Smooth muscle cell (in vitro differentiated cells): ENCODE results near the gene OCEL1. TPM values are rescaled to one million over a fixed set of nuclear protein-coding genes. Genes with fewer than 3 reads are reported as not detected.

Experiments used
- DNase-seq: peaks from one replicate; lab custom pipeline; 2025; ENCODE audit not compliant: unreplicated experiment; lab: John Stamatoyannopoulos, UW
- H2AFZ ChIP-seq: fragments of 200-600 bp; sonication (generic); 2 replicates; pipeline ENCODE4 v1.6.0; 2016; ENCODE audit warnings: antibody characterized with exemption, low read depth, mild to moderate bottlenecking
- H3F3A ChIP-seq: fragments of 200-600 bp; sonication (generic); 2 replicates; pipeline ENCODE4 v1.6.0; 2017; ENCODE audit warnings: antibody characterized with exemption, low read depth
- H3K27ac ChIP-seq: fragments of 200-600 bp; sonication (generic); 2 replicates; pipeline ENCODE4 v1.5.1; 2016; ENCODE audit warnings: low read depth, mild to moderate bottlenecking
- H3K27me3 ChIP-seq: fragments of 200-600 bp; sonication (generic); 2 replicates; pipeline ENCODE4 v1.6.1; 2016; ENCODE audit warnings: low read depth, mild to moderate bottlenecking
- H3K36me3 ChIP-seq: fragments of 200-600 bp; sonication (generic); 2 replicates; pipeline ENCODE4 v1.5.1; 2016; ENCODE audit warnings: low read depth
- H3K4me1 ChIP-seq: fragments of 200-600 bp; sonication (generic); 2 replicates; pipeline ENCODE4 v1.5.1; 2016; ENCODE audit warnings: low read depth
- H3K4me2 ChIP-seq: fragments of 200-600 bp; sonication (generic); 2 replicates; pipeline ENCODE4 v1.6.0; 2016; ENCODE audit warnings: mild to moderate bottlenecking
- H3K4me3 ChIP-seq: fragments of 200-600 bp; sonication (generic); 2 replicates; pipeline ENCODE4 v1.5.1; 2016; ENCODE audit warnings: mild to moderate bottlenecking
- H3K79me2 ChIP-seq: fragments of 200-600 bp; sonication (generic); 2 replicates; pipeline ENCODE4 v1.6.0; 2016; ENCODE audit warnings: low read depth, mild to moderate bottlenecking
- H3K9ac ChIP-seq: fragments of 200-600 bp; sonication (generic); 2 replicates; pipeline ENCODE4 v1.6.0; 2016; ENCODE audit warnings: low read depth
- H3K9me3 ChIP-seq: fragments of 200-600 bp; sonication (generic); replicated peaks from 2 replicates; pipeline ENCODE4 v1.5.1; 2016; ENCODE audit warnings: low read depth
- H4K20me1 ChIP-seq: fragments of 200-600 bp; sonication (generic); 2 replicates; pipeline ENCODE4 v1.6.0; 2016; ENCODE audit warnings: low read depth
- WGBS: methylation state at CpG from one replicate; pipeline ENCODE4 v1.1.7; 2016; ENCODE audit warnings: low lambda C conversion rate; 5-methylcytosine and 5-hydroxymethylcytosine counted together
- polyA plus RNA-seq: library from polyadenylated mRNA; unstranded; fragments of >200 nt; fragmentation: Nextera tagmentation; extraction: Ambion mirVana; gene quantifications from 2 replicates; pipeline ENCODE4 v1.2.1, GENCODE V29; 2016
- total RNA-seq: library from RNA; depleted of rRNA; stranded (reverse); fragments of >200 nt; gene quantifications from 2 replicates; pipeline ENCODE4 v1.2.3, GENCODE V29; 2014
- TF ChIP-seq, protein P1 (sequence below): fragments of 200-600 bp; sonication (generic); IDR thresholded peaks from 2 replicates; pipeline ENCODE4 v1.5.1; 2017; ENCODE audit warnings: borderline replicate concordance, mild to moderate bottlenecking, antibody characterized with exemption; ENCODE audit not compliant: insufficient read depth, poor library complexity, severe bottlenecking

OCEL1 gene
- total and polyA plus RNA-seq, 2 experiments from 2014 or later, result 2.9 to 34.9 TPM

- H3K27ac ChIP-seq, result peak overlapping the region; percentile 80
- H3F3A ChIP-seq, result no peaks in the 10 kb centered on the region
- H3K4me3 ChIP-seq, result no peak overlapping the region
- H3K79me2 ChIP-seq, result peaks cover 21% of the 10 kb centered on the region
- H3K9ac ChIP-seq, result no peak overlapping the region
- H3K4me1 ChIP-seq, result peaks cover 24% of the 10 kb centered on the region
- WGBS, result 55% methylated on average over 21 of the region's 21 CpGs
- TF ChIP-seq, protein P1, sequence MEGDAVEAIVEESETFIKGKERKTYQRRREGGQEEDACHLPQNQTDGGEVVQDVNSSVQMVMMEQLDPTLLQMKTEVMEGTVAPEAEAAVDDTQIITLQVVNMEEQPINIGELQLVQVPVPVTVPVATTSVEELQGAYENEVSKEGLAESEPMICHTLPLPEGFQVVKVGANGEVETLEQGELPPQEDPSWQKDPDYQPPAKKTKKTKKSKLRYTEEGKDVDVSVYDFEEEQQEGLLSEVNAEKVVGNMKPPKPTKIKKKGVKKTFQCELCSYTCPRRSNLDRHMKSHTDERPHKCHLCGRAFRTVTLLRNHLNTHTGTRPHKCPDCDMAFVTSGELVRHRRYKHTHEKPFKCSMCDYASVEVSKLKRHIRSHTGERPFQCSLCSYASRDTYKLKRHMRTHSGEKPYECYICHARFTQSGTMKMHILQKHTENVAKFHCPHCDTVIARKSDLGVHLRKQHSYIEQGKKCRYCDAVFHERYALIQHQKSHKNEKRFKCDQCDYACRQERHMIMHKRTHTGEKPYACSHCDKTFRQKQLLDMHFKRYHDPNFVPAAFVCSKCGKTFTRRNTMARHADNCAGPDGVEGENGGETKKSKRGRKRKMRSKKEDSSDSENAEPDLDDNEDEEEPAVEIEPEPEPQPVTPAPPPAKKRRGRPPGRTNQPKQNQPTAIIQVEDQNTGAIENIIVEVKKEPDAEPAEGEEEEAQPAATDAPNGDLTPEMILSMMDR, result no peak
- no peaks in the 10 kb centered on the region for H3K27me3 ChIP-seq
- peak overlapping the region; percentile 22 for H3K4me2 ChIP-seq
- H4K20me1 ChIP-seq, result peaks cover 10% of the 10 kb centered on the region
- H3K9me3 ChIP-seq, result no peaks in the 10 kb centered on the region
- H2AFZ ChIP-seq, result no peak overlapping the region
- no peaks in the 10 kb centered on the region for H3K36me3 ChIP-seq
- DNase-seq, result no peak
Measured at GRCh38 chr19:17248011-17248776, 22.2 kb downstream of the OCEL1 start.

- Histone ChIP-seq H3K9ac (no peak overlapping the region), H3K9me3 (no peaks in the 10 kb centered on the region), H3K4me1 (peaks cover 24% of the 10 kb centered on the region), H3K79me2 (peaks cover 2% of the 10 kb centered on the region), H3K27ac (peak overlapping the region; percentile 73), H4K20me1 (no peaks in the 10 kb centered on the region), H3K36me3 (no peaks in the 10 kb centered on the region), H3F3A (no peaks in the 10 kb centered on the region), H3K4me3 (no peak overlapping the region), H2AFZ (no peak overlapping the region), H3K27me3 (no peaks in the 10 kb centered on the region), H3K4me2 (no peak overlapping the region)
- TF ChIP-seq, protein P1, result no peak
- 96% methylated on average over 15 of the region's 15 CpGs for WGBS
- DNase-seq, result no peak
Measured at GRCh38 chr19:17249887-17250548, 24.0 kb downstream of the OCEL1 start.

DNA sequence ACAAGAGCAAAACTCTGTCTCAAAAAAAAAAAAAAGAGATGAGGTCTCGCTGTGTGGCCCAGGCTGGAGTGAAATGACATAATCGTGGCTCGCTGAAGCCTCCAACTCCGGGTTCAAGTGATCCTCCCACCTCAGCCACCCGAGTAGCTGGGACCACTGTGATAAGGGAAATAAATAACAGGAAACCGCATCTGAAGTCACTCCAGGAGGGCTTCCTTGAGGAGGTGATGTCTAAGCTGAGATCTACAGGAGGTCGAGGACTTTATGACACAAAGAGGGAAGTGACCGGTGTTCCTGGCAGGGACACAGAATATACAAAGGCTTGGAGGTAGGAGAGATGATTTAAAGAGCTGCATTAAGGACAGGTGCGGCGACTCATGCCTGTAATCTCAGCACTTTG lies 28.6 kb downstream of the OCEL1 start:
- no peak overlapping the region for H3K27ac ChIP-seq
- WGBS, result 91% methylated on average over 10 of the region's 10 CpGs
- H3K4me2 ChIP-seq, result no peak overlapping the region
- no peak for DNase-seq
- no peaks in the 10 kb centered on the region for H3K9me3 ChIP-seq
- H3K4me1 ChIP-seq, result no peaks in the 10 kb centered on the region
- no peaks in the 10 kb centered on the region for H4K20me1 ChIP-seq
- H3K79me2 ChIP-seq, result no peaks in the 10 kb centered on the region
- H2AFZ ChIP-seq, result no peak overlapping the region
- H3F3A ChIP-seq, result no peaks in the 10 kb centered on the region
- no peak overlapping the region for H3K9ac ChIP-seq
- H3K36me3 ChIP-seq, result no peaks in the 10 kb centered on the region
- TF ChIP-seq, protein P1, result no peak
- no peak overlapping the region for H3K4me3 ChIP-seq
- no peaks in the 10 kb centered on the region for H3K27me3 ChIP-seq
